ENCODE data around the gene CX3CR1. TPM values are rescaled to one million over a fixed set of nuclear protein-coding genes. Genes with fewer than 3 reads are reported as not detected.

The CX3CR1 gene
- total and polyA plus RNA-seq, 9 of the 15 experiments (the other 6 are each of a cell fraction or from before 2014, with no cell fraction given): 0.03 to 0.21 TPM; not detected in 7

- TF ChIP-seq ZNF239 (CRISPR knock-in tag; IDR thresholded peaks at IDR 0.05): no peak
- no peak for TF ChIP-seq TCF7L2 (IDR thresholded peaks at IDR 0.05; ENCODE audit: low read depth, low read length)
- TF ChIP-seq THAP12 (CRISPR knock-in tag; IDR thresholded peaks at IDR 0.05): 0 out of 2 replicates have a peak, but pooled peaks have one; percentile 21
- TF ChIP-seq ZNF75A (CRISPR knock-in tag; IDR thresholded peaks at IDR 0.05): no peak
- TF ChIP-seq FOSL1 (tag; conservative IDR thresholded peaks at IDR 0.05): no peak
- TF ChIP-seq ARID4B (CRISPR knock-in tag; IDR thresholded peaks at IDR 0.05): 0 out of 2 replicates have a peak, but pooled peaks have one; percentile 36
- TF ChIP-seq ZC3H11A (IDR thresholded peaks at IDR 0.05; ENCODE audit: low read depth, low read length): no peak
- 0 out of 2 replicates have a peak, but pooled peaks have one; percentile 21 for TF ChIP-seq CC2D1A (IDR thresholded peaks at IDR 0.05)
- TF ChIP-seq CHAMP1 (IDR thresholded peaks at IDR 0.05): no peak
- TF ChIP-seq ZBTB34 (CRISPR knock-in tag; IDR thresholded peaks at IDR 0.05): no peak
- TF ChIP-seq ZBTB26 (CRISPR knock-in tag; IDR thresholded peaks at IDR 0.05): peak; percentile 24; the same call in 1 of the 2 replicates
- TF ChIP-seq MEIS2 (IDR thresholded peaks at IDR 0.05; ENCODE audit: partially characterized antibody): peak; percentile 40
- TF ChIP-seq ZNF586 (CRISPR knock-in tag; conservative IDR thresholded peaks at IDR 0.05): no peak
- no peak for TF ChIP-seq ZNF347 (CRISPR knock-in tag; IDR thresholded peaks at IDR 0.05; ENCODE audit: low read depth)
- TF ChIP-seq MTA1 (IDR thresholded peaks at IDR 0.05; ENCODE audit: borderline replicate concordance): no peak
- TF ChIP-seq ELF2 (CRISPR knock-in tag; IDR thresholded peaks at IDR 0.05): no peak
- TF ChIP-seq ZNF431 (CRISPR knock-in tag; IDR thresholded peaks at IDR 0.05): 0 out of 2 replicates have a peak, but pooled peaks have one; percentile 17
Observed at GRCh38 chr3:39291903-39292329, 12.1 kb upstream of the CX3CR1 start (continued).
